Common myeloid progenitor, CD34-positive (primary cell): Measurements from ENCODE around the gene FMC1.

Source experiments
- CTCF ChIA-PET: fragments of 350-600 bp; sonication (Branson Sonifier 250); formaldehyde crosslinking; loops from one replicate; lab custom pipeline; 2021; ENCODE audit warnings: antibody characterized with exemption; lab: Charles Lee
- POLR2A ChIA-PET: fragments of 350-600 bp; sonication (Branson Sonifier 250); formaldehyde crosslinking; loops from one replicate; lab custom pipeline; 2021; ENCODE audit warnings: antibody characterized with exemption; lab: Charles Lee
- DNase-seq, 3 donors: peaks; one replicate each; pipeline versions ENCODE4 v3.0.0 to v3.0.0-alpha.2; 2013
- H3K27ac ChIP-seq, 2 experiments: 1 replicate in 1 of 2; 2 replicates in 1 of 2; pipeline ENCODE4 v1.7.0; 2013; ENCODE audit warnings: inconsistent platforms in 2 of 2, low read length in 2 of 2, mild to moderate bottlenecking in 2 of 2, low read depth in 1 of 2, moderate library complexity in 1 of 2; ENCODE audit not compliant: severe bottlenecking in 2 of 2, insufficient read depth in 1 of 2, poor library complexity in 1 of 2
- H3K27me3 ChIP-seq, 5 experiments: replicated peaks in 2 of 5; 1 replicate in 3 of 5; 2 replicates in 2 of 5; pipeline versions ENCODE4 v1.6.1 to v1.7.0; 2013; ENCODE audit warnings: low read length in 4 of 5, mild to moderate bottlenecking in 2 of 5, moderate library complexity in 2 of 5, inconsistent platforms in 1 of 5; ENCODE audit not compliant: insufficient read depth in 5 of 5, control insufficient read depth in 4 of 5
- H3K36me3 ChIP-seq, 4 experiments: 1 replicate in 2 of 4; 2 replicates in 2 of 4; pipeline versions ENCODE4 v1.6.1 to v1.7.0; 2013; ENCODE audit warnings: low read length in 3 of 4, control low read depth in 1 of 4, mild to moderate bottlenecking in 1 of 4; ENCODE audit not compliant: control insufficient read depth in 4 of 4, insufficient read depth in 4 of 4
- H3K4me1 ChIP-seq, 4 experiments: 1 replicate in 3 of 4; 2 replicates in 1 of 4; pipeline versions ENCODE4 v1.6.1 to v1.7.1; 2013; ENCODE audit warnings: low read length in 3 of 4, mild to moderate bottlenecking in 3 of 4, control low read depth in 1 of 4, inconsistent platforms in 1 of 4, moderate library complexity in 1 of 4; ENCODE audit not compliant: control insufficient read depth in 4 of 4, insufficient read depth in 4 of 4; ENCODE audit errors: control extremely low read depth in 1 of 4
- H3K4me3 ChIP-seq, 7 experiments: 1 replicate in 4 of 7; 2 replicates in 3 of 7; pipeline versions ENCODE4 v1.5.1 to v1.7.0; 2013; ENCODE audit warnings: mild to moderate bottlenecking in 7 of 7, low read length in 6 of 7, moderate library complexity in 6 of 7, inconsistent platforms in 2 of 7, low read depth in 2 of 7, control low read depth in 1 of 7; ENCODE audit not compliant: insufficient read depth in 4 of 7, control insufficient read depth in 1 of 7; ENCODE audit errors: extremely low read depth in 1 of 7
- H3K9me3 ChIP-seq, 5 experiments: 1 replicate in 4 of 5; 2 replicates in 1 of 5; pipeline versions ENCODE4 v1.6.1 to v1.7.1; 2013; ENCODE audit warnings: low read length in 4 of 5, mild to moderate bottlenecking in 2 of 5, inconsistent platforms in 1 of 5, low read depth in 1 of 5, moderate library complexity in 1 of 5; ENCODE audit not compliant: control insufficient read depth in 4 of 5, insufficient read depth in 2 of 5; ENCODE audit errors: control extremely low read depth in 1 of 5
- WGBS: methylation state at CpG from one replicate; pipeline ENCODE4 v1.1.5; 2013; ENCODE audit not compliant: insufficient coverage; 5-methylcytosine and 5-hydroxymethylcytosine counted together

The FMC1 gene

DNA sequence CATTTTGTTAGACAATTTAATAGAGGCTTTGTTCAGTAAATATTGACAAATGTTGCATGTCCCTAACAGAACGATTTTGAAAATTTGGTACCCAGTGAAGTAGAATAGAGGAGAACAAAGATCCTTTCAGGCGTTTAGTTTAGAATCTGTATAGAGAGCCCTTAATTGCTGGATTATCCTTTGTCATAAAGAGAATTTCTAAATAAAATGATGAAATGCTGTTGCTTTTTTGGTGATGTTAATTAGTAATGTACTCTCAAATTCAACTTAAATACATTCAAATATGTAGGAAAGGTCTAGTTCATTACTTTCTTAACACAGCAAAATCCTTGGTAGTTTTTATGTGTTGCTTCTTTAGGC is 19.8 kb downstream of the FMC1 start:
- ChIA-PET POLR2A (no interaction called here), CTCF (no interaction called here)
- H3K4me1 ChIP-seq, result peaks cover 11 to 33% (median 17%) of the 10 kb centered on the region in 4 experiments
- H3K9me3 ChIP-seq, result no peaks in the 10 kb centered on the region
- peaks cover 2 to 27% (median 10%) of the 10 kb centered on the region in 4 experiments for H3K36me3 ChIP-seq
- H3K27ac ChIP-seq, result peak overlapping the region; percentile 97 to 98
- H3K27me3 ChIP-seq, result no peaks in the 10 kb centered on the region
- peak overlapping the region; percentile 78 to 97 (median 91) for H3K4me3 ChIP-seq
- no peak for DNase-seq
- 0% methylated on average over 2 of the region's 2 CpGs for WGBS

GRCh38 chr7:139361523-139361922 is 20.4 kb downstream of the FMC1 start:
- H3K4me3 ChIP-seq, result peak overlapping the region in 6 of 7 experiments; percentile 78 to 97 (median 93)
- CTCF ChIA-PET, result no interaction called here

DNA sequence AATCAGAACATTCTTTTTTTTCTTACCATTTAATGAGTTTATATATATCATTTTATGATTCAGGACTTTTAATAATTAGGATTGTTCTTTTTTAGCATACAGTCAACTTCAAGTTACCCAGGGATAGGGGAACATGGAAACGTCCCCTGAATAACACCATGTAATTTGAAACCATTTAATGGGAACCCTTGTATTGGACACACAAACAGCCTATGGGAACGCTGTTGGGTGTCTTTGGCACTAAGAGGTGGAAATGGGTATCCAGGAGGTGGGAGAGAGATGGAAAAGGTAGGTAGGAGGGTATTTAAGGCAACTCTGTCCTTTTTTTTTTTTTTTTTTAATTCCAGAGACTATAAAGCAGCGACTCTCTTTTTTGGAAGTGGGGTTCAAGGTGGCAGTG is 21.2 kb downstream of the FMC1 start:
- peaks cover 4 to 36% (median 16%) of the 10 kb centered on the region in 4 experiments for H3K36me3 ChIP-seq
- H3K4me1 ChIP-seq, result peaks cover 11 to 33% (median 17%) of the 10 kb centered on the region in 4 experiments
- ChIA-PET CTCF (no interaction called here), POLR2A (no interaction called here)
- peak overlapping the region; percentile 97 to 98 for H3K27ac ChIP-seq
- WGBS, result 100% methylated on average over 1 of the region's 3 CpGs
- no peaks in the 10 kb centered on the region for H3K9me3 ChIP-seq
- no peak for DNase-seq
- H3K27me3 ChIP-seq, result no peaks in the 10 kb centered on the region
- peak overlapping the region in 3 of 7 experiments; percentile 78 to 97 (median 84) for H3K4me3 ChIP-seq

More at GRCh38 chr7:139361523-139361922, 20.4 kb downstream of the FMC1 start:
- POLR2A ChIA-PET, result no interaction called here
- H3K36me3 ChIP-seq, result peaks cover 3 to 33% (median 14%) of the 10 kb centered on the region in 4 experiments
- no peak for DNase-seq
- H3K4me1 ChIP-seq, result peaks cover 11 to 33% (median 17%) of the 10 kb centered on the region in 4 experiments
- no peaks in the 10 kb centered on the region for H3K9me3 ChIP-seq
- no peaks in the 10 kb centered on the region for H3K27me3 ChIP-seq
- peak overlapping the region; percentile 97 to 98 for H3K27ac ChIP-seq
- WGBS, result no CpG with 5 or more reads among the region's 3 CpGs

GRCh38 chr7:139362981-139363380 is 21.8 kb downstream of the FMC1 start:
- H3K4me1 ChIP-seq, result peaks cover 11 to 36% (median 18%) of the 10 kb centered on the region in 4 experiments
- DNase-seq, result peak in 2 of 3 donors; percentile 23 to 32
- H3K4me3 ChIP-seq, result peak overlapping the region in 1 of 7 experiments; percentile 97
- WGBS, result no CpG with 5 or more reads among the region's 6 CpGs
- H3K27ac ChIP-seq, result peak overlapping the region; percentile 0 to 98
- ChIA-PET CTCF (interaction anchor here (0.9 kb wide), 1 partner anchor 22 kb away, joined by 3 read pairs; no protein-coding TSS in a partner anchor), POLR2A (no interaction called here)
- no peaks in the 10 kb centered on the region for H3K9me3 ChIP-seq
- no peaks in the 10 kb centered on the region for H3K27me3 ChIP-seq
- peaks cover 4 to 42% (median 19%) of the 10 kb centered on the region in 4 experiments for H3K36me3 ChIP-seq

GRCh38 chr7:139365336-139365735 is 24.2 kb downstream of the FMC1 start:
- H3K4me3 ChIP-seq, result no peak overlapping the region
- no peak for DNase-seq
- CTCF ChIA-PET, result interaction anchor here (1.2 kb wide), 2 partner anchors 13 to 15 kb away, joined by 4 read pairs; no protein-coding TSS in a partner anchor
- 100% methylated on average over 2 of the region's 2 CpGs for WGBS
- H3K36me3 ChIP-seq, result peaks cover 4 to 42% (median 21%) of the 10 kb centered on the region in 4 experiments
- H3K9me3 ChIP-seq, result no peaks in the 10 kb centered on the region
- no peak overlapping the region for H3K27ac ChIP-seq
- H3K27me3 ChIP-seq, result no peaks in the 10 kb centered on the region
- H3K4me1 ChIP-seq, result peaks cover 11 to 30% (median 17%) of the 10 kb centered on the region in 4 experiments
- POLR2A ChIA-PET, result no interaction called here

GRCh38 chr7:139366400-139366799 is 25.3 kb downstream of the FMC1 start:
- H3K27me3 ChIP-seq, result no peaks in the 10 kb centered on the region
- H3K36me3 ChIP-seq, result peaks cover 4 to 49% (median 24%) of the 10 kb centered on the region in 4 experiments
- ChIA-PET CTCF (interaction anchor here (1.2 kb wide), 1 partner anchor 12 kb away, joined by 4 read pairs; no protein-coding TSS in a partner anchor), POLR2A (no interaction called here)
- H3K27ac ChIP-seq, result no peak overlapping the region
- H3K9me3 ChIP-seq, result no peaks in the 10 kb centered on the region
- peaks cover 4 to 21% (median 15%) of the 10 kb centered on the region in 4 experiments for H3K4me1 ChIP-seq
- 100% methylated on average over 6 of the region's 6 CpGs for WGBS
- H3K4me3 ChIP-seq, result no peak overlapping the region
- DNase-seq, result no peak

DNA sequence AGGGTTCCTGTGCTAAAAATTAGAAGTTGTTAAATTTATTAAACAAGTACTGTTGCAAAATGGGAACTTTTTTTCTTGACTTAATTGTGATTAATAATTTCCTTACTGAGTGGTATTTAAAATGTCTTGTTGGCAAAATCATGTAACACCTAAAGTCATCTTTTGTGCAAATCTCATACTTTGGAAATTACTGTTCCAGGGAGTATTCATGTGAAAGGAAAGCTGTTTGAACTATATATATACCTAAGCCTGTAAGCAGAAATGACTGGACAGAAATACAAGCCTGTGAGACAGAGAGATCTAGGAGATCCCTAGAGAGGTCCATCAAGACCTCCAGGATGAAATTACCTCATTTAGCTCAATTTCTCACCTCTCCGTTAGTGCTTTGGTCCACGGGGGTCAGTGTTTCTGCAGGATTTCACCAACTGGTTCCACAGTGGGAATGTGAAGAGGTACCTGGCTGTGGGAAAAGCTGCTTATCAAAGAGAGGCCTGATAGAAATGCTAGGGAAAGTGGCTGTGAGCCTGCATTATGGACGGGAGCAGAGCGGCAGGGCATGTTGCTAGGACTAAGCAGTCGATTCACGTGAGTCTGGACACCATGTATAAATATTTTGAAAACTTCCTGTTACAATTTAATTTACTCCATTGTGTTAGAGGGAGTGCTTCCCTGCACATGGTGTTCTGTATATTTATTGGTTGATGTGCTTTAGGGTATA is 26.5 kb downstream of the FMC1 start:
- Histone ChIP-seq H3K27me3 (no peaks in the 10 kb centered on the region), H3K4me1 (peaks cover 0 to 9% (median 6%) of the 10 kb centered on the region in 4 experiments), H3K36me3 (peaks cover 4 to 53% (median 24%) of the 10 kb centered on the region in 4 experiments), H3K27ac (peak overlapping the region in 1 of 2 experiments; percentile 27), H3K4me3 (no peak overlapping the region), H3K9me3 (no peaks in the 10 kb centered on the region)
- no CpG with 5 or more reads among the region's 6 CpGs for WGBS
- CTCF ChIA-PET, result no interaction called here
- DNase-seq, result no peak
- POLR2A ChIA-PET, result no interaction called here
